PC-9 (cell line): ENCODE data around the gene TSHZ2. TPM values are rescaled to one million over a fixed set of nuclear protein-coding genes. Genes with fewer than 3 reads are reported as not detected.

ENCODE experiments used
- BruUV-seq: library from RNA; stranded (reverse); fragments of 400-500 nt; replicated peaks from 2 replicates; lab custom pipeline; 2021; lab: Mats Ljungman, UMichigan
- CTCF ChIA-PET: fragments of 300-600 bp; sonication (Branson Sonifier 250); formaldehyde crosslinking; loops from one replicate; lab custom pipeline; 2022; ENCODE audit warnings: antibody characterized with exemption; lab: Charles Lee
- POLR2A ChIA-PET: fragments of 300-600 bp; sonication (Branson Sonifier 250); formaldehyde crosslinking; loops from one replicate; lab custom pipeline; 2022; ENCODE audit warnings: antibody characterized with exemption; ENCODE audit not compliant: unreplicated experiment; lab: Charles Lee
- DNase-seq, 2 experiments: peaks; one replicate each; pipeline versions ENCODE4 v3.0.0 to v3.0.0-alpha.2; 2015 to 2022; ENCODE audit warnings: mixed read lengths in 1 of 2
- H2AFZ ChIP-seq: fragments of 200-600 bp; sonication (generic); 2 replicates; pipeline ENCODE4 v1.8.1; 2017; ENCODE audit warnings: antibody characterized with exemption
- H3F3A ChIP-seq: fragments of 200-600 bp; sonication (generic); 2 replicates; pipeline ENCODE4 v1.8.1; 2017; ENCODE audit warnings: antibody characterized with exemption, mild to moderate bottlenecking, low read depth; ENCODE audit not compliant: insufficient read depth
- H3K27ac ChIP-seq: fragments of 200-600 bp; sonication (generic); 2 replicates; pipeline ENCODE4 v1.6.1; 2016; ENCODE audit warnings: mixed run types
- H3K27me3 ChIP-seq: fragments of 200-600 bp; sonication (generic); 2 replicates; pipeline ENCODE4 v1.6.1; 2016; ENCODE audit warnings: low read depth, mixed run types; ENCODE audit not compliant: insufficient read depth
- H3K36me3 ChIP-seq: fragments of 200-600 bp; sonication (generic); 2 replicates; pipeline ENCODE4 v1.6.1; 2016; ENCODE audit warnings: low read depth, mixed run types
- H3K4me1 ChIP-seq: fragments of 200-600 bp; sonication (generic); replicated peaks from 2 replicates; pipeline ENCODE4 v1.6.1; 2016; ENCODE audit warnings: mixed run types; ENCODE audit not compliant: insufficient read depth
- H3K4me2 ChIP-seq: fragments of 200-600 bp; sonication (generic); 2 replicates; pipeline ENCODE4 v1.6.1; 2017; ENCODE audit warnings: mixed run types
- H3K4me3 ChIP-seq: fragments of 200-600 bp; sonication (generic); 2 replicates; pipeline ENCODE4 v1.6.1; 2016; ENCODE audit warnings: mixed run types
- H3K79me2 ChIP-seq: fragments of 200-600 bp; sonication (generic); 2 replicates; pipeline ENCODE4 v1.6.1; 2017; ENCODE audit warnings: low read depth, mixed run types
- H3K9me2 ChIP-seq: fragments of 200-600 bp; sonication (generic); 2 replicates; pipeline ENCODE4 v1.8.1; 2017; ENCODE audit warnings: mild to moderate bottlenecking; ENCODE audit not compliant: insufficient read depth
- H3K9me3 ChIP-seq: fragments of 200-600 bp; sonication (generic); 2 replicates; pipeline ENCODE4 v1.8.1; 2016; ENCODE audit warnings: low read depth; ENCODE audit not compliant: insufficient read depth
- H4K20me1 ChIP-seq: fragments of 200-600 bp; sonication (generic); 2 replicates; pipeline ENCODE4 v1.8.1; 2017; ENCODE audit not compliant: insufficient read depth
- EZH2 ChIP-seq: fragments of 200-600 bp; sonication (generic); IDR thresholded peaks from 2 replicates; pipeline ENCODE4 v1.8.0; 2017; ENCODE audit warnings: antibody characterized with exemption, low read depth
- intact Hi-C: fragments of 100-400 bp; cut with micrococcal nuclease; formaldehyde crosslinking; loops from one replicate; pipeline ENCODE4 v1.10.0; 2022; ENCODE audit not compliant: unreplicated experiment
- total RNA-seq: library from RNA; stranded (reverse); gene quantifications from 2 replicates; pipeline ENCODE4 v1.2.3, GENCODE V29; 2021
- TF ChIP-seq, protein P1 (sequence below): fragments of 200-600 bp; sonication (generic); conservative IDR thresholded peaks from 2 replicates; pipeline ENCODE4 v1.6.1; 2017; ENCODE audit warnings: mixed run types, antibody characterized with exemption, mild to moderate bottlenecking, moderate library complexity

TSHZ2 gene
- total RNA-seq, 1 experiment from 2014 or later = not detected

DNA sequence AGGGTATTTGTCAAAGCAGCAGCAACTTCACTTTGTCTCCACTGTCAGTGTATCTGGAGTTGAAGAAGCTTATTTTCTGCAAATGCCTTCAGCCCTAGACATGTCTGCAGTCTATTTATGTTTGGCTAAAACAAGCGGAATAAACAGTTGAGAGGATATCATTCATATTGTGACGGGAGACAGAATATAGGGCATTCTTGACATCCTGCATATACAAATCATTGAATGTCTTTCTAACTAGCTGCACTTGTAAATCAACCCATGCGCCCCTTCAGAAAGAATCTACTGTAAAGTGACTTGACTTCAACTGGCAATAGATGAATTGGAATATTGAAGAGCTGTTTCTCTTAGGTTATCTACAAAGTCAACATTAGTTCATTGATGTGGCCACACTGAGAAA, 258.9 kb downstream of the TSHZ2 start:
- Histone ChIP-seq H3K79me2 (no peaks in the 10 kb centered on the region), H3F3A (no peaks in the 10 kb centered on the region), H3K4me3 (no peak overlapping the region), H3K9me3 (no peaks in the 10 kb centered on the region), H3K9me2 (no peaks in the 10 kb centered on the region), H2AFZ (no peak overlapping the region), H3K36me3 (no peaks in the 10 kb centered on the region), H3K4me2 (no peak overlapping the region), H3K4me1 (no peaks in the 10 kb centered on the region), H3K27me3 (peaks cover 16% of the 10 kb centered on the region; the same call in 1 of the 2 replicates), H4K20me1 (no peaks in the 10 kb centered on the region), H3K27ac (no peak overlapping the region)
- intact Hi-C loops = no loop called here
- BruUV-seq = no TSS peak
- POLR2A ChIA-PET = no interaction called here
- TF ChIP-seq, protein P1, sequence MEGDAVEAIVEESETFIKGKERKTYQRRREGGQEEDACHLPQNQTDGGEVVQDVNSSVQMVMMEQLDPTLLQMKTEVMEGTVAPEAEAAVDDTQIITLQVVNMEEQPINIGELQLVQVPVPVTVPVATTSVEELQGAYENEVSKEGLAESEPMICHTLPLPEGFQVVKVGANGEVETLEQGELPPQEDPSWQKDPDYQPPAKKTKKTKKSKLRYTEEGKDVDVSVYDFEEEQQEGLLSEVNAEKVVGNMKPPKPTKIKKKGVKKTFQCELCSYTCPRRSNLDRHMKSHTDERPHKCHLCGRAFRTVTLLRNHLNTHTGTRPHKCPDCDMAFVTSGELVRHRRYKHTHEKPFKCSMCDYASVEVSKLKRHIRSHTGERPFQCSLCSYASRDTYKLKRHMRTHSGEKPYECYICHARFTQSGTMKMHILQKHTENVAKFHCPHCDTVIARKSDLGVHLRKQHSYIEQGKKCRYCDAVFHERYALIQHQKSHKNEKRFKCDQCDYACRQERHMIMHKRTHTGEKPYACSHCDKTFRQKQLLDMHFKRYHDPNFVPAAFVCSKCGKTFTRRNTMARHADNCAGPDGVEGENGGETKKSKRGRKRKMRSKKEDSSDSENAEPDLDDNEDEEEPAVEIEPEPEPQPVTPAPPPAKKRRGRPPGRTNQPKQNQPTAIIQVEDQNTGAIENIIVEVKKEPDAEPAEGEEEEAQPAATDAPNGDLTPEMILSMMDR = no peak
- TF ChIP-seq EZH2 = no peak
- CTCF ChIA-PET = no interaction called here
- no peak for DNase-seq

DNA sequence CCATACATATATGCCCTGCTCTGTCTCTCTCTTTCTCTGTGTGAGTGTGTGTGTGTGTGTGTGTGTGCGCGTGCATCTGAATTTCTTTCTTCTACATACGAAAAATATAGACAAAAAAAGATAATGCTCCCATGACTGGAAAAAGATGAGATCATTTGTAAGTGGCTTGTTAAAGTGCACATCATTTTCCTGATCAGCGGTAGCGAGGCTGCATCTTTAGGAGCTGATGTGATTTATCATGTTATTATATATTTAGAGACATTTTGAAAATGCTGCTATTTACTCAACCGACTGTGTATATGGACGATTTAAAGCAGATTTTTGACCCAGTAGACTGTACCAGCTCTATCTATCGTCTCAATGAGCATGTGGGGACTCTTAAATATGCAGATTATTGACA, 265.3 kb downstream of the TSHZ2 start:
- no peak overlapping the region for H3K27ac ChIP-seq
- no TSS peak for BruUV-seq
- no peaks in the 10 kb centered on the region; the same call in 1 of the 2 replicates for H3K9me2 ChIP-seq
- no peak overlapping the region for H3K4me2 ChIP-seq
- no peak overlapping the region for H2AFZ ChIP-seq
- intact Hi-C loops = no loop called here
- DNase-seq = no peak
- no peaks in the 10 kb centered on the region for H3F3A ChIP-seq
- no peaks in the 10 kb centered on the region for H3K79me2 ChIP-seq
- no peaks in the 10 kb centered on the region for H3K36me3 ChIP-seq
- H3K9me3 ChIP-seq = no peaks in the 10 kb centered on the region
- no peaks in the 10 kb centered on the region for H3K27me3 ChIP-seq
- no peak overlapping the region for H3K4me3 ChIP-seq
- TF ChIP-seq, protein P1 = no peak
- TF ChIP-seq EZH2 = no peak
- ChIA-PET CTCF (no interaction called here), POLR2A (no interaction called here)
- H3K4me1 ChIP-seq = no peaks in the 10 kb centered on the region
- no peaks in the 10 kb centered on the region for H4K20me1 ChIP-seq

DNA sequence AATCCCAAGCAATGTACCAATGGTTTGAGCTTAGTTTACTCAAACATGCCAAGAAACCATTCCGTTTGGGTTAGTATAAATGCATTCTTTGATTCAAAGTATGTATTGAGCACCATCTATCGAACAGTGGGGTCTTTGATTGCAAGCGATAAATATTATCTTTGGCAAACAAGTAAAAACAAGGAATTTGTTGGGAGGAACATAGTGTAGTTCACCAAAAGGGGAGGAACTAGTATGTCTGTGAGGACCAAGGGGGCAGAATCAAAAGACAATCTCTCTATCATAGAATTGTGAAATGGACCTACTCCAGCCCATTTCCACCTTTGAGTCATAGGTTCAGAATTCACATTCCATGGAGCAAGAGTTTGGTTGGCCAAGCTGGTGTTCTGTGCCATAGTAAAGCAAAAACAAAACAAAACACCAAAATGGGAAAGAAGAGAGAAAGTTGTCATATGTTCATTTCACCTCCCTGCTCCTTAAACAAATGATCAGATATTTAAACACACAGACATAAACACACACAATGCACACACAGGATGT, 266.0 kb downstream of the TSHZ2 start:
- Histone ChIP-seq H3K4me2 (no peak overlapping the region), H3K27ac (no peak overlapping the region), H3K9me3 (no peaks in the 10 kb centered on the region), H4K20me1 (no peaks in the 10 kb centered on the region), H3K9me2 (no peaks in the 10 kb centered on the region; the same call in 1 of the 2 replicates), H3K36me3 (no peaks in the 10 kb centered on the region), H3K79me2 (no peaks in the 10 kb centered on the region), H3K4me1 (no peaks in the 10 kb centered on the region), H3K4me3 (no peak overlapping the region), H3K27me3 (peaks cover 4% of the 10 kb centered on the region; the same call in 1 of the 2 replicates), H3F3A (no peaks in the 10 kb centered on the region), H2AFZ (no peak overlapping the region)
- no TSS peak for BruUV-seq
- DNase-seq = no peak
- ChIA-PET CTCF (no interaction called here), POLR2A (interaction anchor here (0.6 kb wide), 1 partner anchor 90 kb away, joined by 5 read pairs; no protein-coding TSS in a partner anchor)
- TF ChIP-seq EZH2 = no peak
- TF ChIP-seq, protein P1 = no peak
- intact Hi-C loops = no loop called here
